Stimulated activated CD4-positive, alpha-beta T cell treated with anti-CD3 and anti-CD28 coated beads, Interleukin-2, amount 100 ng/mL, for 4 hours (primary cell): Measurements from ENCODE around the gene TUBE1.
"Not testable (repeated sequence)": the region's sequence is repeated elsewhere in the genome, so short reads cannot be mapped to it uniquely, and the experiment has no call there.

Experiments
- DNase-seq: peaks from one replicate; pipeline ENCODE4 v3.0.0-alpha.2; 2020; ENCODE audit warnings: low read depth

Gene TUBE1

GRCh38 chr6:112062966-112063365, 24.3 kb downstream of the TUBE1 start:
- no peak for DNase-seq

GRCh38 chr6:112061605-112062004, 25.7 kb downstream of the TUBE1 start:
- DNase-seq: no peak

- DNase-seq: no peak
Observed at GRCh38 chr6:112058243-112059032, 28.8 kb downstream of the TUBE1 start.

- DNase-seq: no peak
Observed at GRCh38 chr6:112054555-112055190, 32.6 kb downstream of the TUBE1 start.

- DNase-seq: no peak
Observed at GRCh38 chr6:112054001-112054400, 33.3 kb downstream of the TUBE1 start, which contains the start of gene CCN6. TSS of gene CCN6 (plus strand) at chr6:112054104. CDS start at chr6:112054358, 254 bp downstream.

- DNase-seq: not testable (repeated sequence)
Observed at GRCh38 chr6:112051251-112051740, 36.0 kb downstream of the TUBE1 start.

GRCh38 chr6:112050429-112050828, 36.9 kb downstream of the TUBE1 start:
- DNase-seq: no peak

- no peak for DNase-seq
Observed at GRCh38 chr6:112049996-112050395, 37.3 kb downstream of the TUBE1 start.

GRCh38 chr6:112049026-112049799, 38.1 kb downstream of the TUBE1 start:
- no peak for DNase-seq

GRCh38 chr6:112047523-112047922, 39.8 kb downstream of the TUBE1 start:
- DNase-seq: not testable (repeated sequence)

- DNase-seq: no peak
Observed at GRCh38 chr6:112044856-112045255, 42.4 kb downstream of the TUBE1 start.

GRCh38 chr6:112044196-112044595, 43.1 kb downstream of the TUBE1 start:
- DNase-seq: no peak

GRCh38 chr6:112043032-112044007, 44.0 kb downstream of the TUBE1 start:
- DNase-seq: peak; percentile 83

- no peak for DNase-seq
Observed at GRCh38 chr6:112041535-112041934, 45.7 kb downstream of the TUBE1 start.

- DNase-seq: no peak
Observed at GRCh38 chr6:112040956-112041355, 46.3 kb downstream of the TUBE1 start.

- DNase-seq: no peak
Observed at GRCh38 chr6:112039431-112039770, 47.9 kb downstream of the TUBE1 start.

- DNase-seq: no peak
Observed at GRCh38 chr6:112038756-112039430, 48.4 kb downstream of the TUBE1 start.

- no peak for DNase-seq
Observed at GRCh38 chr6:112038268-112038667, 49.0 kb downstream of the TUBE1 start.

GRCh38 chr6:112037783-112038216, 49.5 kb downstream of the TUBE1 start:
- no peak for DNase-seq

- no peak for DNase-seq
Observed at GRCh38 chr6:112036088-112036637, 51.1 kb downstream of the TUBE1 start.

GRCh38 chr6:112034616-112034995, 52.7 kb downstream of the TUBE1 start:
- no peak for DNase-seq
